Skeletal muscle satellite cell (primary cell): ENCODE data around the gene S100A5.
"Not testable (repeated sequence)": the region's sequence is repeated elsewhere in the genome, so short reads cannot be mapped to it uniquely, and the experiment has no call there.

Experiments used
- H3K27me3 ChIP-seq: 2 replicates; pipeline ENCODE4 v1.7.0; 2013; ENCODE audit warnings: low read length; ENCODE audit not compliant: control insufficient read depth, insufficient read depth
- H3K36me3 ChIP-seq: 2 replicates; pipeline ENCODE4 v1.7.0; 2013; ENCODE audit warnings: mild to moderate bottlenecking, control low read depth, low read length; ENCODE audit not compliant: insufficient read depth
- H3K4me1 ChIP-seq: 2 replicates; pipeline ENCODE4 v1.7.0; 2013; ENCODE audit warnings: low read length; ENCODE audit not compliant: control insufficient read depth, insufficient read depth
- H3K4me2 ChIP-seq: 2 replicates; pipeline ENCODE4 v1.7.0; 2013; ENCODE audit warnings: mild to moderate bottlenecking, low read length
- H3K4me3 ChIP-seq: 2 replicates; pipeline ENCODE4 v1.7.0; 2013; ENCODE audit warnings: low read length
- H3K9ac ChIP-seq: 2 replicates; pipeline ENCODE4 v1.7.0; 2013; ENCODE audit warnings: mild to moderate bottlenecking, low read depth, low read length, moderate library complexity
- H3K9me3 ChIP-seq: replicated peaks from 2 replicates; pipeline ENCODE4 v1.7.0; 2013; ENCODE audit warnings: mild to moderate bottlenecking, control low read depth, low read length

S100A5 gene

DNA sequence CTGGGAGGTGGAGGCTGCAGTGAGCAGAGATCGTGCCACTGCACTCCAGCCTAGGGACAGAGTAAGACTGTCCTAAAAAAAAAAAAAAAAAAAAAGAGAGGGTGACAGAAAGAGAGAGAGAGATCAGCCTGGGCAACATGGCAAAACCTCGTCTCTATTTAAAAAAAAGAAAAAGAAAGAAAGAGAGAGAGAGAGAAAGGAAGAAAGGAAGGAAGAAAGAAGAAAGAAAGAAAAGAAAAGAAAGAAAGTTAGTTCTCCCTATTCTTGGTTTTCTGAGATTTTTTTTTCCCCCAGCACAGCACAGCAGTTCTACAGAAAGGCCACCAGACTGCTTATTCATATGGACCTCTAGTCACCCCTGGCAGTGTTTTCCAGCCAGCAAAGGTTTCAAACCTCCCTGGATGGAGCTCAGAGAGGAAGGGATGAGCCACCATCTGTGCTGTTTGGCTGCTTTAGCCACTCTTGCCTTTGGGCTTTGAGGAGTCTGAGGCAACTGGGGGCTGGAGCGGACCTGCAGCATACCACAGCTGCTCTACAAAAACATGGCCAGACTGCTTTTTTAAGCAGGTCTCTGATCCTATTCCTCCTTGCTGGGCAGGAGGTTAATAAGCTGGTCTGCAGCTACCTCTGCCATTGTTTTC is 15.5 kb downstream of the S100A5 start:
- H3K4me2 ChIP-seq, result no peak overlapping the region
- no peak overlapping the region for H3K4me3 ChIP-seq
- no peaks in the 10 kb centered on the region for H3K36me3 ChIP-seq
- H3K4me1 ChIP-seq, result peaks cover 4% of the 10 kb centered on the region
- H3K9me3 ChIP-seq, result no peaks in the 10 kb centered on the region
- no peaks in the 10 kb centered on the region for H3K27me3 ChIP-seq
- H3K9ac ChIP-seq, result no peak overlapping the region

- not testable (repeated sequence) for H3K27me3 ChIP-seq, H3K9me3 ChIP-seq, H3K4me1 ChIP-seq, H3K4me2 ChIP-seq, H3K4me3 ChIP-seq, H3K36me3 ChIP-seq, H3K9ac ChIP-seq
These were observed 18.2 kb downstream of the S100A5 start for GRCh38 chr1:153522353-153523048.

GRCh38 chr1:153521808-153522207 is 18.9 kb downstream of the S100A5 start:
- not testable (repeated sequence) for H3K27me3 ChIP-seq, H3K4me2 ChIP-seq, H3K4me3 ChIP-seq, H3K9me3 ChIP-seq, H3K36me3 ChIP-seq, H3K4me1 ChIP-seq, H3K9ac ChIP-seq

GRCh38 chr1:153520818-153521476 is 19.8 kb downstream of the S100A5 start:
- H3K4me3 ChIP-seq, result no peak overlapping the region
- H3K9me3 ChIP-seq, result no peaks in the 10 kb centered on the region
- H3K4me1 ChIP-seq, result peaks cover 4% of the 10 kb centered on the region
- H3K36me3 ChIP-seq, result no peaks in the 10 kb centered on the region
- H3K4me2 ChIP-seq, result no peak overlapping the region
- H3K9ac ChIP-seq, result no peak overlapping the region
- H3K27me3 ChIP-seq, result no peaks in the 10 kb centered on the region

DNA sequence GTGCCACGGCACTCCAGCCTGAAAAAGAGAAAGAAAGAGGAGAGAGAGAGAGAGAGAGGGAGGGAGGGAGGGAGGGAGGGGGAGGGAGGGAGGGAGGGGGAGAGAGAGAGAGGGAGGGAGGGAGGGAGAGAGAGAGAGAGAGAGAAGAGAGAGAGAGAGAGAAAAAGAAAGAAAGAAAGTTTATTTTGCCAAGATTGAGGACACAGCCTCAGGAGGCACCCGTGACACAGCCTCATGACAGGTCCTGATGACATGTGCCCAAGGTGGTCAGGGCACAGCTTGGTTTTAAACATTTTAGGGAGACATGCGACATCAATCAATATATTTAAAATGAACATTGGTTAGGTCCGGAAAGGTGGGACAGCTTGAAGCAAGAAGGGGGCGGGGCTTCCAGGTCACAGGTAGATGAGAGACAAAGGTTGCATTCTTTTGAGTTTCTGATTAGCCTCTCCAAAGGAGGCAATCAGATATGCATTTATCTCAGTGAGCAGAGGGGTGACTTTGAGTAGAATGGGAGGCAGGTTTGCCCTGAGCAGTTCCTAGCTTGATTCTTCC is 20.5 kb downstream of the S100A5 start:
- not testable (repeated sequence) for H3K36me3 ChIP-seq, H3K4me3 ChIP-seq, H3K27me3 ChIP-seq, H3K4me2 ChIP-seq, H3K9ac ChIP-seq, H3K4me1 ChIP-seq, H3K9me3 ChIP-seq

DNA sequence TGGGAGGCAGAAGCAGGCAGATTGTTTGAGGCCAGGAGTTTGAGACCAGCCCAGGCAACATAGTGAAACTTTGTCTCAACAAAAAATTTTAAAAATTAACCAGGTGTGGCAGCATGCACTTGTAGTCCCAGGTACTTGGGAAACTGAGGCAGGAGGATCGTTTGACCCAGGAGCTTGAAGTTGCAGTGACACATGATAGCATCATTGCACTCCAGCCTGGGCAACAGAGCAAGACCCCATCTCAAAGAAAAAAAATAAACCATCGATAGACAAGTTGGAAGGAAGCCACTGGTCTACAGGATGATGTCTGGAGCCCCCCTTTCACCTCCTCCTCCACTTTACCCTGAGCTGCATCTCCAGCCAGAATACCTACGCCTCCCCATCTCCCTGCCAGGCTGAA is 21.5 kb downstream of the S100A5 start:
- no peak overlapping the region for H3K4me3 ChIP-seq
- no peaks in the 10 kb centered on the region for H3K36me3 ChIP-seq
- H3K4me2 ChIP-seq, result no peak overlapping the region
- H3K9ac ChIP-seq, result no peak overlapping the region
- no peaks in the 10 kb centered on the region for H3K9me3 ChIP-seq
- H3K4me1 ChIP-seq, result no peaks in the 10 kb centered on the region
- H3K27me3 ChIP-seq, result no peaks in the 10 kb centered on the region

GRCh38 chr1:153515504-153516394 is 25.0 kb downstream of the S100A5 start:
- H3K9me3 ChIP-seq, result no peaks in the 10 kb centered on the region
- H3K27me3 ChIP-seq, result no peaks in the 10 kb centered on the region
- peaks cover 3% of the 10 kb centered on the region for H3K4me1 ChIP-seq
- H3K9ac ChIP-seq, result no peak overlapping the region
- no peaks in the 10 kb centered on the region for H3K36me3 ChIP-seq
- H3K4me3 ChIP-seq, result no peak overlapping the region
- H3K4me2 ChIP-seq, result no peak overlapping the region

- no peak overlapping the region for H3K4me2 ChIP-seq
- H3K36me3 ChIP-seq, result no peaks in the 10 kb centered on the region
- no peak overlapping the region for H3K9ac ChIP-seq
- H3K27me3 ChIP-seq, result no peaks in the 10 kb centered on the region
- H3K4me1 ChIP-seq, result peaks cover 3% of the 10 kb centered on the region
- no peak overlapping the region for H3K4me3 ChIP-seq
- no peaks in the 10 kb centered on the region for H3K9me3 ChIP-seq
These were observed 27.1 kb downstream of the S100A5 start for GRCh38 chr1:153513666-153514065.

DNA sequence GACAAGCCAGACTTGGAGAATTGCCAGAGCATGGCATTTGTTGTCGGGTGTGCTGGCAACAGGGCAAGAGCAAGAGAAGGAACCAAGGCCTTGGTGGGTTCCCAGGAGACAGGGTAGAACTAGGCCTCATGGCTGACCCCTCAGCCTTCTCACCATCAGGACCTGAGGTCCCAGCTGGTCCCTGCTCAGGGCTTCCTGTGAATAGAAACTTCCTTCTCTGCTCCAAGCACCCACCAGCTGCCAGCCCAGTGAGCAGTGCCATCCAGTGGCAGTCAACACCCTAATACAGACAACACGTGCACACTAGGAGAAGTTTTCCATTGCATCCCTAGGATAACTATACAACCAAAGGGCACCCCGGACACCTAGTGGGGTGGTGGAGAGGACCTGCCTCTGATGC is 27.7 kb downstream of the S100A5 start:
- H3K9ac ChIP-seq, result no peak overlapping the region
- H3K4me2 ChIP-seq, result no peak overlapping the region
- H3K9me3 ChIP-seq, result no peaks in the 10 kb centered on the region
- H3K27me3 ChIP-seq, result no peaks in the 10 kb centered on the region
- H3K36me3 ChIP-seq, result no peaks in the 10 kb centered on the region
- H3K4me3 ChIP-seq, result no peak overlapping the region
- H3K4me1 ChIP-seq, result peaks cover 8% of the 10 kb centered on the region

DNA sequence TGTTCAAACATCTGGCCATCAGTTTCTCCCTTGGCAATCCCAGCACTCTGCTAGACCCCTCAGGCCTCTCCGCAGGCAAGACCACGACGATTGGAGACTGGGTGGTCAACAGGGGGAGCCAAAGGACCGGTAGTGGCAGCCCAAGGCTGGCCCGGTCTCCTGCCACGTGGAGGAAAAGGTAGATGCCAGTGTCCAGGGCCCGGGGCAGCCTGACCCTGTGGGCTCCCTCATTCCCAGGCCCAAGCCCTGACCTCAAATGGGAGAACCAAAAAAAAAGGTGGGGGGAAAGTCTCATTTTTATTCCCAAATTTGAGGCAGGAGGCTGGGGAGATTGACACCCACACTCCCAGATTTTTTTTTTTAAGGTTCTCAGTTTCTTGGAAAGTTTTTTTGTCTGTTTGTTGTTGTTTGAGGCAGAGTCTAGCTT is 29.7 kb downstream of the S100A5 start:
- peak overlapping the region; percentile 59 for H3K9ac ChIP-seq
- peaks cover 28% of the 10 kb centered on the region for H3K4me1 ChIP-seq

GRCh38 chr1:153509729-153510354 is 30.9 kb downstream of the S100A5 start:
- Histone ChIP-seq H3K4me2 (no peak overlapping the region), H3K36me3 (no peaks in the 10 kb centered on the region), H3K9ac (no peak overlapping the region), H3K4me1 (peaks cover 36% of the 10 kb centered on the region), H3K27me3 (no peaks in the 10 kb centered on the region), H3K9me3 (no peaks in the 10 kb centered on the region), H3K4me3 (no peak overlapping the region)

More for the DNA sequence above, 29.7 kb downstream of the S100A5 start:
- H3K4me3 ChIP-seq, result no peak overlapping the region
- no peak overlapping the region for H3K4me2 ChIP-seq
- H3K36me3 ChIP-seq, result no peaks in the 10 kb centered on the region
- H3K27me3 ChIP-seq, result no peaks in the 10 kb centered on the region
- no peaks in the 10 kb centered on the region for H3K9me3 ChIP-seq
